ENCODE measurements around the gene CALB2. TPM values are rescaled to one million over a fixed set of nuclear protein-coding genes. Genes with fewer than 3 reads are reported as not detected.

The CALB2 gene
- total RNA-seq, 1 experiment from 2014 or later = 1.6 TPM

- TF ChIP-seq ZNF512 (CRISPR knock-in tag; IDR thresholded peaks at IDR 0.05; ENCODE audit: borderline replicate concordance) (no peak), TEAD4 (CRISPR knock-in tag; IDR thresholded peaks at IDR 0.05) (no peak)
These were observed 28.7 kb downstream of the CALB2 start (continued) for GRCh38 chr16:71387045-71387871.

- TF ChIP-seq GTF2I (CRISPR knock-in tag; conservative IDR thresholded peaks at IDR 0.05) (peak; percentile 64; the same call in 1 of the 2 replicates), ETV6 (CRISPR knock-in tag; IDR thresholded peaks at IDR 0.05) (no peak)
- ATAC-seq (no peak), DNase-seq (ENCODE audit: low spot score) (no peak)
- ChIA-PET CTCF (interaction anchor here (0.5 to 8.8 kb wide), 5 partner anchors 17 to 143 kb away, joined by 3 to 75 read pairs (median 4); no protein-coding TSS in a partner anchor), POLR2A (no interaction called here)
- Mint-ChIP-seq H3K27ac (peak overlapping the region; percentile 75; the same call in 1 of the 2 replicates), H3K4me3 (no peak overlapping the region), H3K27me3 (ENCODE audit: low read depth) (no peaks in the 10 kb centered on the region; the same call in 1 of the 2 replicates), H3K4me1 (peaks cover 63% of the 10 kb centered on the region), H3K36me3 (no peaks in the 10 kb centered on the region), H3K9me3 (no peaks in the 10 kb centered on the region; the same call in 1 of the 2 replicates)
These were observed 30.8 kb downstream of the CALB2 start for GRCh38 chr16:71389330-71389729.

GRCh38 chr16:71396594-71396993 is 38.1 kb downstream of the CALB2 start:
- ChIA-PET CTCF (interaction anchor here (1.0 kb wide), 1 partner anchor 85 kb away, joined by 3 read pairs; no protein-coding TSS in a partner anchor), POLR2A (no interaction called here)
- Mint-ChIP-seq H3K4me1 (peaks cover 37% of the 10 kb centered on the region), H3K9me3 (no peaks in the 10 kb centered on the region; the same call in 1 of the 2 replicates), H3K27me3 (ENCODE audit: low read depth) (no peaks in the 10 kb centered on the region; the same call in 1 of the 2 replicates), H3K36me3 (no peaks in the 10 kb centered on the region), H3K4me3 (no peak overlapping the region), H3K27ac (no peak overlapping the region)
- ATAC-seq (no peak), DNase-seq (ENCODE audit: low spot score) (no peak)
- TF ChIP-seq AFF4 (CRISPR knock-in tag; IDR thresholded peaks at IDR 0.05; ENCODE audit: borderline replicate concordance) (no peak), IRF2 (CRISPR knock-in tag; IDR thresholded peaks at IDR 0.05; ENCODE audit: borderline replicate concordance, low read depth) (no peak), IRF1 (CRISPR knock-in tag; IDR thresholded peaks at IDR 0.05) (no peak), E2F5 (CRISPR knock-in tag; IDR thresholded peaks at IDR 0.05) (no peak), NFYB (CRISPR knock-in tag; conservative IDR thresholded peaks at IDR 0.05; ENCODE audit: low read depth) (no peak), E2F4 (CRISPR knock-in tag; IDR thresholded peaks at IDR 0.05; ENCODE audit: borderline replicate concordance, low read depth) (no peak), ETV6 (CRISPR knock-in tag; IDR thresholded peaks at IDR 0.05) (no peak), FOXJ3 (CRISPR knock-in tag; IDR thresholded peaks at IDR 0.05; ENCODE audit: borderline replicate concordance) (no peak), CREB1 (CRISPR knock-in tag; IDR thresholded peaks at IDR 0.05) (no peak)

All from WTC11 (cell line).